PC-9 (cell line): ENCODE results near the gene CKAP5.

Experiments
- EZH2 ChIP-seq: fragments of 200-600 bp; sonication (generic); IDR thresholded peaks from 2 replicates; pipeline ENCODE4 v1.8.0; 2017; ENCODE audit warnings: antibody characterized with exemption, low read depth
- TF ChIP-seq, protein P1 (sequence below): fragments of 200-600 bp; sonication (generic); conservative IDR thresholded peaks from 2 replicates; pipeline ENCODE4 v1.6.1; 2017; ENCODE audit warnings: mixed run types, antibody characterized with exemption, mild to moderate bottlenecking, moderate library complexity

DNA sequence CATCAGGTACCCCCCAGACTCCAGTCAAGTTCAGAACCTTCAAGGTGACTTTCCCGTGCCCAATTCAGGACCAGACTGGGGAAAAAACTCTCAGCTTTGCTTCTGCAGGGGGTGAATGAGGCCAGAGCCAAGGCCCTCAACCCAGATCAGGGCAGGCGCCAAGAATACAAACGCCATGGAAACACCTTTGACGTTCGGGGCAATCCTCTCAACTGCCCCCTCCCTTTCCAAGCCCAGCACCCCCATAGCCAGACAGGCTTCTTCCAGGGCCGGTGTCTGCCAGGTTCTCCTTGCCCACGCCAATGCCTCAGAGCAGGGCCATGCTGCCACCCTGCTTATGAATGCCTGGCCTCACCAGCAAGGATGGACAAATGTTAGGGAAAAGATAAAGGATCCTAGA is 151.5 kb downstream of the CKAP5 start:
- TF ChIP-seq, protein P1, sequence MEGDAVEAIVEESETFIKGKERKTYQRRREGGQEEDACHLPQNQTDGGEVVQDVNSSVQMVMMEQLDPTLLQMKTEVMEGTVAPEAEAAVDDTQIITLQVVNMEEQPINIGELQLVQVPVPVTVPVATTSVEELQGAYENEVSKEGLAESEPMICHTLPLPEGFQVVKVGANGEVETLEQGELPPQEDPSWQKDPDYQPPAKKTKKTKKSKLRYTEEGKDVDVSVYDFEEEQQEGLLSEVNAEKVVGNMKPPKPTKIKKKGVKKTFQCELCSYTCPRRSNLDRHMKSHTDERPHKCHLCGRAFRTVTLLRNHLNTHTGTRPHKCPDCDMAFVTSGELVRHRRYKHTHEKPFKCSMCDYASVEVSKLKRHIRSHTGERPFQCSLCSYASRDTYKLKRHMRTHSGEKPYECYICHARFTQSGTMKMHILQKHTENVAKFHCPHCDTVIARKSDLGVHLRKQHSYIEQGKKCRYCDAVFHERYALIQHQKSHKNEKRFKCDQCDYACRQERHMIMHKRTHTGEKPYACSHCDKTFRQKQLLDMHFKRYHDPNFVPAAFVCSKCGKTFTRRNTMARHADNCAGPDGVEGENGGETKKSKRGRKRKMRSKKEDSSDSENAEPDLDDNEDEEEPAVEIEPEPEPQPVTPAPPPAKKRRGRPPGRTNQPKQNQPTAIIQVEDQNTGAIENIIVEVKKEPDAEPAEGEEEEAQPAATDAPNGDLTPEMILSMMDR: no peak
- TF ChIP-seq EZH2: no peak
